Cortex of kidney (tissue), 1 donor: ENCODE measurements around the gene SPRN.

ENCODE experiments used
- DNase-seq: peaks from one replicate; lab custom pipeline; 2025; lab: John Stamatoyannopoulos, UW

The SPRN gene

GRCh38 chr10:133405844-133406527 lies 18.4 kb downstream of the SPRN start:
- no peak for DNase-seq

DNA sequence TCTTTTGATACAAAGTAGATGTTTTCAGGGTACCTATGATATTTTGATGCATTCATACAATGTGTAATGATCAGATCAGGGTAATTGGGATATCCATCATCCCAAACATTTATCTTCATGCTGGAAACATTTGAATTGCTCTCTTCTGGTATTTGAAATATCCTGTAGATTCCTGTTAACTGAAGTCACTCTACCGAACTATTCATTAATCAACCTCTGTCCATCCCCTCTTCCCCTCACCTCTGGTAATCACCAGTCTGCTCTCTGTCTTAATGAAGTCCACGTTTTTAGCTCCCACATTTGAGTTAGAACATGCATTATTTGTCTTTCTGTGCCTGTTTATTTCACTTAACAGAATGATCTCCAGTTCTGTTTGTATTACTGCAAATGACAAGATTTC lies 19.2 kb downstream of the SPRN start:
- DNase-seq: no peak

- no peak for DNase-seq
Observed at GRCh38 chr10:133403784-133404183, 20.6 kb downstream of the SPRN start.

DNA sequence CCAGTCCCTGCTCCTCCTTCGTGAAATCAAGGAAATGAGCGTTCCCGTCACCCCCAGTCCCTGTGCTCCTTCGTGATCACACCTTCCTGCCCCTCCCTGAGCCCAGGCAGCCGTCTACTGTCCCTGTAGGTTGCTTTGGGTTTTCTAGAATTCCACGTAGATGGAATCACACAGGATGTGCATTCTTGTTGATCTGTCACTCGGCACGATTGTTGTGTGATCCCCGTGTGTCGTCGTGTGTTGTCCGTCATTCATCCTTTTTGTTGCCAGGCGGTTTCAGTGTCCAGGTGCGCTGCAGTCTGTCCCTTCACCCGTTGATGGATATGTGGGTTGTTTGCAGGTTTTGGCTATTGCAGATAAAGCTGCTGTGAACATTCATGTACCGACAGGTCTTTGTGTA lies 21.1 kb downstream of the SPRN start:
- DNase-seq: no peak

GRCh38 chr10:133401981-133402725 lies 22.3 kb downstream of the SPRN start:
- DNase-seq: no peak

DNA sequence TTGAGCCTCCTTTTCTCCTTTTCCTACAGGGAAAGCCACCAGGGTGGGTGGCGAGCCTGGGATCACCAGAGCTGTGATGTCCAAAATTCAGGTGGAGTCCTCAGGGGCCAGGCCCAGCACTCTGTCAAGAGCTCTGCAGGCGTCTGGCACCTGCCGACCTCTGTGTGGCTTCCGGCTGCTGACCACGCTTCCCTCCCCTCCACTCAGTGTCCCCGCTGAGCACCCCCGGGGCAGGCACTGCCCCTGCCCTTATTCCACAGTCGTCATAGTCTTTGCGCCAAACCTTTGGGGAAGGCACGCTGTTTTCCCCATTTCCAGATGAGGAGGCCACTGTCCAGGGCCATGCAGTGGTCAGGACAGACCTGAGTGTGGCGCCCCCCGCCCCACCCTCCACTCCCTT lies 22.9 kb downstream of the SPRN start:
- no peak for DNase-seq

GRCh38 chr10:133400624-133401424 lies 23.6 kb downstream of the SPRN start:
- no peak for DNase-seq

DNA sequence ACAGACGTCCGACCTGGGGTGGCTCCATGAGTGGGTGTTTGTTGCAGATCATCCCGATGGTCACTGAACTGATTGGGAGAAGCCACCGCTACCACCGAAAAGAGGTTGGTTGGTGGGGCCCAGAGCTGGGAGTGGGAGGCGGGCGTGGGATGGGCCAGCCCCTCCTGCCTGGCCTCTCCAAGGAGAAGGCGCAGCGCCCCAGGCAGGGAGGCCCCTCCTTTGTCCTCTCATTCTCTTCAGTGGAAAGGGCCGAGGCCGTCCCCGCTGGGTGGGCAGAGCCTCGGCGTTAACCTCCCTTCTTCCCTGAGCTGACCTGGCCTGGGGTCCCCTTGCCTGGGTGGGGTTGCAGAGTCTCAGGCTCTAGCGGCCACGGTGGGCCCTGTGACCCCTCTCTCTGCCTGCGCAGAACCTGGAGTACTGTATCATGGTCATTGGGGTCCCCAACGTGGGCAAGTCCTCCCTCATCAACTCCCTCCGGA lies 25.3 kb downstream of the SPRN start:
- no peak for DNase-seq

GRCh38 chr10:133397938-133398337 lies 26.5 kb downstream of the SPRN start:
- no peak for DNase-seq

DNA sequence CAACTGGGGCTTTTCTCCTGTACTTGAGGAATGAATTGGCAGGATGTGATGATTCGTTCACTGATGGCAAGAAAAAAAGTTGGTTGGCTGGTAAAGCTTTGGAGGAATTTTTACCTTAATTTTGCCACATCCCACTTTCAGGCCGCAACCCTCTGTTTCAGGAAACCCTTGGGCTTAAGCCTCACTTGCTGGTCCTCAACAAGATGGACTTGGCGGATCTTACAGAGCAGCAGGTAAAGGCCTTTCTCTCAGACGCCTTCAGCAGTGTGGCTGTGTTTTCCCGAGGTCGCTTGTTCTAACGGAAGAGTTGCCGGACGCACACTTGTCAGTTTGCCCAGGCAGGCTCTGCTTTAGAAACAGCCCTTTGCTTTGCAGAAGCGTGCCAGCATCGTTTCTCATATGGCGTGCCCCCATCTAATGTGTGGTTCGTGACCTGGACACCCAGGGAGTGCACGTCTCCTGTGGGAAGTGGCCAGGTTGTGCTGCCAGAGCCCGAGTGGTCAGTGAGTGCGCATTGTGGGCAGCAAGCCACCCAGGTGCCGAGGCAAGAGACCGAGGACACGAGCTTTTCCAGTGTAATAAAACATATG lies 28.3 kb downstream of the SPRN start:
- DNase-seq: no peak

DNA sequence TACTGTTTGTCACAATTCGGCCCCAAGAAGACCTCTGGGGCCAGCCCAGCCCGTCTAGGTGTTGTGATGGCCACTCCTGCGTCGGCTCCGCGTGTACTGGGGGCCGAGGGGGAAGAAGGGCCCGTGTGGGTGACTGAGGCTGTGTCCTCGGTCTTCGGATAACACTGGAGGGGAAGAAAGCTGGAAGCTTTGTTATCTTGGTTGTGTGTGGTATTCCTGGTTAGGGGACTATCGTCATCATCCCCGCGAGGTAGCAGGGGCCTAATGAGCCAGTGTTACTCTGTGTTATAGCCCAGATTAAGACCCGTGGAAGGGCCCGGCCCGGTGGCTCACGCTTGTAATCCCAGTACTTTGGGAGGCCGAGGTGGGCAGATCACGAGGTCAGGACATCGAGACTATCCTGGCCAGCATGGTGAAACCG lies 29.6 kb downstream of the SPRN start:
- DNase-seq: no peak

- DNase-seq: peak; percentile 63
Observed at GRCh38 chr10:133394064-133394663, 30.3 kb downstream of the SPRN start, which contains the start of gene MTG1. Gene MTG1, plus strand, starts transcription at chr10:133394157. Its CDS starts 64 bp downstream, at chr10:133394221.

GRCh38 chr10:133393401-133394063 lies 30.9 kb downstream of the SPRN start:
- no peak for DNase-seq

DNA sequence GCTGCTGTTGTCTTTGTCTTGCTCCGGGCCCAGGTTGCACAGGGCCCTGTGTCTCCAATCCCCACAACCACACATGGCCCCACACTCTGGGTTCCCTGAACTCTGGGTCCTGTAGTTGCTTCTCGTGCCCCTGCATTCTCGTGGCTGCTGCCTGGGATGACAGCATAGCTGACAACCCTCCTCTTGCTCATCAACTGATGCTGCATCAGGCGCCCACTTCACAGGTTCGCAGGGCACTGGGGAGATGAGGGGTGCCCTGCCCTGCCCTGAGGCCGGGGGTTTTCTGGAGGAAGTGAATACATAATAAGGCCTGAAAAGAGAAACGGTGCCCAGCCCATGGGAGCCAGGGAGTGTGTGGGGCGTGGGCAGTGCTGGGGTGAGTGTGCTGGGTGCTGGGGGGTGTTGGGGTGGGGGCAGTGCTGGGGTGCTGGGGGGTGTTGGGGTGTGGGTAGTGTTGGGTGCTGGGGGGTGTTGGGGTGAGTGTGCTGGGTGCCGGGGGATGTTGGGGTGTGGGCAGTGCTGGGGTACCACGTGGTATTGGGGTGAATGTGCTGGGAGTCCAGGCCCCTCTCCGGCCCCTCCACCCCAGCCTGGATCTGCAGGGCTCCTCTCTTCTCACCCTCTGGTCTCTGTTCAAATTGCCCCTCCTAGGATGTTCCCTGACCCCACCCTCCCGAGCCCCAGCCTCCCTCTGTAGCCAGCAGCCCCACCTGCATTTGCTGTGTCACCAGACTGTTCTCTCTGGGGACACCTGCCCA lies 32.5 kb downstream of the SPRN start:
- no peak for DNase-seq

- no peak for DNase-seq
Observed at GRCh38 chr10:133391249-133391635, 33.2 kb downstream of the SPRN start.

DNA sequence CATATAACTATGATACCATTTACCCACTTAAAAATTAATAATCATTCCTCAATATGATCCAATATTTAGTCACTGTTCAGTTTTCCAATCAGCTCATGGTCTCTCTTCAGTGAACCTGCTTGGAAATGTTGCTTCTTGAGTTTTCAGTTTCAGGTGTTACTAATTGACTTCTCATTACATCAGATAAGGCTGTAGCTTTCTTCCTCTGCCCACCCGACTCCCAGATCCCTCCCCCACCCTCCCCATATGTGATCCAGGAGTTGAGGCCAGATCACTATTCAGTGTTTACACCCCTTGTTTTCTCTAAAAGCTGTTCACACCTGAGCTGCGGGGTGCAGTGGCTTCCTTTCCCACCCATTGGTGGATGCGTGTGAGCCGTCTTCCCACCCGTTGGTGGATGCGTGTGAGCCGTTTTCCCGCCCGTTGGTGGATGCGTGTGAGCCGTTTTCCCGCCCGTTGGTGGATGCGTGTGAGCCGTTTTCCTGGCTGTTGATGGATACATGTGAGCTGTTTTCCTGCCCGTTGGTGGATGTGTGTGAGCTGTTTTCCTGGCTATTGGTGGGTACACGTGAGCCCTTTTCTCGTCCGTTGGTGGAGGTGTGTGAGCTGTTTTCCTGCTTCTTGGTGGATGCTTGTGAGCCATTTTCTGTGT lies 33.7 kb downstream of the SPRN start:
- DNase-seq: no peak

- DNase-seq: no peak
Observed at GRCh38 chr10:133388973-133389818, 35.2 kb downstream of the SPRN start.

GRCh38 chr10:133388236-133388972 lies 36.0 kb downstream of the SPRN start:
- DNase-seq: no peak
